Gastrocnemius medialis (tissue), 4 donors: Measurements from ENCODE around the gene TXNRD2.

ENCODE experiments used
- POLR2A ChIP-seq, 2 donors: fragments of 450-650 bp; IDR thresholded peaks; one replicate each; pipeline ENCODE4 v1.6.1; 2017; ENCODE audit warnings: antibody characterized with exemption in 2 of 2, mild to moderate bottlenecking in 2 of 2, moderate library complexity in 2 of 2
- TF ChIP-seq, protein P1 (sequence below), 5 experiments: fragments of 450-650 bp in 3 of 5; fragments of 200-600 bp in 2 of 5; sonication (generic) in 2 of 5; IDR thresholded peaks in 4 of 5; conservative IDR thresholded peaks in 1 of 5; 1 replicate in 4 of 5; 2 replicates in 1 of 5; pipeline ENCODE4 v1.5.1; 2016 to 2019; ENCODE audit warnings: antibody characterized with exemption in 5 of 5, mild to moderate bottlenecking in 3 of 5, moderate library complexity in 3 of 5

DNA sequence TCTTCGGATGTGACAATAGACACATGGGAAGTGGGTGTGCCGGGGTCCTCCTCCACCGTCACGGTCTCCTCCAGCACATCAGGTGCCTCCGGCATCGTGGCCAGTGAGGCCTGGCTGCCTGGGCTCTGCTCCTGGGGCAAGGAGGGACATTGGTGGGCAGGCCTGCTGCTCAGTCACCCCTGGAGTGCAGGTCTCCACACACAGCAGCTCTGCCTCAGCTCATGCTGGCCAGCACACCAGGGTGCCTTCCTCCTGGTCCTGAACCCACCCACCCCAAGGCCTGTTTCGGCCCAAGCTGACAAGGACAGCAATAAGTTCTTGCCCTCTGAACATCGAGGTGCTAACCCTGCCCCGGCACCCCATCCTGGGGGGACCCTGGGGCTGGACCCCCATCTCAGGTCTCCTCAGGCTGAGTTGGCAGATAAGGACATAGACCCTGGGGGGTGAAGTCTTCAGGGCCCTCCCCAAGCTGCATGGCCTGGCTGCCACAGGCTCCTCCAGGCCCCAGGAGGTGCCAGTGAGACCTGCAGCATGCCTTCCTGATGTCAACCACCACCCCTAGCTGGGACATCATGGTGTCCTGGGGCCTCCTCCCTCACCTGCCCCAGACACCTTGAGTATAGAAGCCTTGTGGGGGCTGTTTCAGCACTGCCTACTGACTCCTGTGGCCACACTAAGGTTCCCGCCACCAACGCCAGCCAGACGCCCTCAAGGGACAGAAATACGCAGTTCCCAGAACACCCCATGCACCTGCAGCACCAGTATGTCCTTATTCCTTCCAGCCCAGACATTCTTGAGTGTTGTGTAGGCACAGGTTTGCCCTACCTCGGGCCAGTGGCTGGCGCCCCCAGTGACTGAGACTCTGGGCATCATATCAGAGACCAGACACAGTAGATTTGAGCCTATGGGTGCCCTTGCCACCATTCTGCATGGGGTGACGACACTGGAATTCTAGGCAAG lies 40.6 kb upstream of the TXNRD2 start:
- no peak for TF ChIP-seq POLR2A (IDR thresholded peaks at IDR 0.05)
- TF ChIP-seq, protein P1, sequence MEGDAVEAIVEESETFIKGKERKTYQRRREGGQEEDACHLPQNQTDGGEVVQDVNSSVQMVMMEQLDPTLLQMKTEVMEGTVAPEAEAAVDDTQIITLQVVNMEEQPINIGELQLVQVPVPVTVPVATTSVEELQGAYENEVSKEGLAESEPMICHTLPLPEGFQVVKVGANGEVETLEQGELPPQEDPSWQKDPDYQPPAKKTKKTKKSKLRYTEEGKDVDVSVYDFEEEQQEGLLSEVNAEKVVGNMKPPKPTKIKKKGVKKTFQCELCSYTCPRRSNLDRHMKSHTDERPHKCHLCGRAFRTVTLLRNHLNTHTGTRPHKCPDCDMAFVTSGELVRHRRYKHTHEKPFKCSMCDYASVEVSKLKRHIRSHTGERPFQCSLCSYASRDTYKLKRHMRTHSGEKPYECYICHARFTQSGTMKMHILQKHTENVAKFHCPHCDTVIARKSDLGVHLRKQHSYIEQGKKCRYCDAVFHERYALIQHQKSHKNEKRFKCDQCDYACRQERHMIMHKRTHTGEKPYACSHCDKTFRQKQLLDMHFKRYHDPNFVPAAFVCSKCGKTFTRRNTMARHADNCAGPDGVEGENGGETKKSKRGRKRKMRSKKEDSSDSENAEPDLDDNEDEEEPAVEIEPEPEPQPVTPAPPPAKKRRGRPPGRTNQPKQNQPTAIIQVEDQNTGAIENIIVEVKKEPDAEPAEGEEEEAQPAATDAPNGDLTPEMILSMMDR (IDR thresholded peaks at IDR 0.05 in 4 of 5, conservative IDR thresholded peaks at IDR 0.05 in 1 of 5), result no peak
